K562 (cell line): ENCODE measurements around the gene FBRS.
A peak's percentile ranks its signal among the peaks of the same experiment; 100 is the strongest.

Source experiments
- CHCHD3 ChIP-seq: fragments of 250-450 bp; sonication (Bioruptor Pico); IDR thresholded peaks from 2 replicates; pipeline ENCODE4 v2.1.2; 2022; ENCODE audit warnings: mild to moderate bottlenecking
- CTCF ChIP-seq, 3 experiments: IDR thresholded peaks in 2 of 3; conservative IDR thresholded peaks in 1 of 3; 2 replicates each; pipeline ENCODE4 v1.5.1; 2011 to 2012; ENCODE audit warnings: low read length in 3 of 3, mild to moderate bottlenecking in 3 of 3, control low read depth in 2 of 3, improper control_type of control experiment in 1 of 3, inconsistent platforms in 1 of 3, low read depth in 1 of 3, mixed read lengths in 1 of 3, moderate library complexity in 1 of 3; ENCODE audit not compliant: insufficient read depth in 2 of 3
- ESRRA ChIP-seq: fragments of 450-650 bp; IDR thresholded peaks from 2 replicates; pipeline ENCODE4 v1.6.1; 2014; ENCODE audit warnings: low read depth, mild to moderate bottlenecking, moderate library complexity, borderline replicate concordance
- KAT7 ChIP-seq: sonication (generic); formaldehyde crosslinking; IDR thresholded peaks from 2 replicates; pipeline ENCODE4 v1.8.0; 2022; ENCODE audit warnings: missing genetic modification reagents, mild to moderate bottlenecking, borderline replicate concordance
- NFIX ChIP-seq: fragments of 250-450 bp; sonication (Bioruptor Pico); IDR thresholded peaks from 2 replicates; pipeline ENCODE4 v1.4.0; 2020; ENCODE audit warnings: low read depth, mild to moderate bottlenecking, moderate library complexity
- POLR2A ChIP-seq: fragments of 450-650 bp; conservative IDR thresholded peaks from 2 replicates; pipeline ENCODE4 v1.6.1; 2016
- RCOR1 ChIP-seq, 2 experiments: IDR thresholded peaks; 2 replicates each; pipeline ENCODE4 v1.6.1; 2012; ENCODE audit warnings: low read depth in 2 of 2, low read length in 2 of 2, borderline replicate concordance in 1 of 2, improper control_type of control experiment in 1 of 2
- SMARCA5 ChIP-seq: fragments of 450-650 bp; IDR thresholded peaks from 2 replicates; pipeline ENCODE4 v1.6.1; 2016
- SMC3 ChIP-seq: conservative IDR thresholded peaks from 2 replicates; pipeline ENCODE4 v1.6.1; 2011; ENCODE audit warnings: low read depth, low read length, improper control_type of control experiment; ENCODE audit not compliant: insufficient read depth
- TAF1 ChIP-seq: IDR thresholded peaks from 2 replicates; pipeline ENCODE4 v1.6.1; 2011; ENCODE audit warnings: mild to moderate bottlenecking, low read length, moderate library complexity; ENCODE audit not compliant: insufficient read depth, control insufficient read depth, severe bottlenecking; ENCODE audit errors: extremely low read depth
- ZNF184 ChIP-seq: sonication (generic); formaldehyde crosslinking; IDR thresholded peaks from 2 replicates; pipeline ENCODE4 v1.5.0; 2020; ENCODE audit warnings: missing genetic modification reagents
- ZNF584 ChIP-seq: fragments of 200-800 bp; sonication (Bioruptor generic); IDR thresholded peaks from 2 replicates; pipeline ENCODE4 v1.6.1; 2016; ENCODE audit warnings: low read depth, mild to moderate bottlenecking, missing genetic modification characterization, missing compliant biosample characterization
- TF ChIP-seq, protein P1 (sequence below): sonication (generic); formaldehyde crosslinking; IDR thresholded peaks from 2 replicates; pipeline ENCODE4 v1.8.0; 2023; ENCODE audit warnings: mild to moderate bottlenecking, missing genetic modification reagents

DNA sequence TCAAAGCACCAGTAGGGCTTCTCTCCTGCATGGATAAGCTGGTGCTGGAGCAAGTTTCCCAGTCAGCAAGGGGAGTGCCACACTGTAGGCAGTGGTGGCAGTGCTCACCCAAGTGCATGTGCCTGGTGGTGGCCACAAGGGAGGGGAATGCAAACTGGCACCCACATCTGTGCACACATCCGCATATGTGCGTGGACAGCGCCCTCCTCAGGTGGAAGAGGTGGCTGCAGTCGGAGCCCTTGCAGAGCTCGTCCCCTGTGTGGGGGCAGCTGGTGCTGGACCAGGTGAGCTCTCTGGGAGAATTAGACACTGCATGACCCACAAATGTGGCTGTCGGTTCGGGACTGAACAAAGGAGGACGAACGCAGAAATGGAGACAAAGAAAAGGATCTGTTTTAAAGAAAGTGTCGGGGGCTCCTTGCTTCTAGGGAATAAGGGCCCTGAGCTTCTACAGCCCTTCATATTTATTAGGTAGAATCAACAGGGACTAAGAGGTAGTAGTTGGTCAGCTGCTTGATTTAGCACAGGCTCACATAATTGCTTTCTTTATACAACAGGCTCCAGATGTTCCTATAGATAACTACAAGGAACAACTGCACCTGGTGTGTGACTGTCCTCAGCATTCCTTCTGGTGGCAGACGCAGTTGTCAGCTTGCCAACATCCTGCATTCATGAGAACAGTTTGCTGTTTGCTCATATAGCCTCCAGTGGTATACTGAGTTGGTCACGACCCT is 42.7 kb upstream of the FBRS start:
- TF ChIP-seq POLR2A (no peak), SMC3 (peak; percentile 18; the same call in 1 of the 2 replicates), NFIX (CRISPR knock-in tag) (no peak), KAT7 (CRISPR knock-in tag) (no peak), TAF1 (no peak), ZNF584 (CRISPR knock-in tag) (no peak), ZNF184 (CRISPR knock-in tag) (no peak), CTCF (IDR thresholded peaks at IDR 0.05 in 2 of 3, conservative IDR thresholded peaks at IDR 0.05 in 1 of 3; ENCODE audit: insufficient read depth in 2 of 3, low read depth in 1 of 3, low read length in 3 of 3) (peak; percentile 56 to 75 (median 66)), CHCHD3 (no peak), SMARCA5 (no peak), ESRRA (no peak), RCOR1 (IDR thresholded peaks at IDR 0.05; ENCODE audit: borderline replicate concordance in 1 of 2, low read depth in 2 of 2, low read length in 2 of 2) (no peak)
- TF ChIP-seq, protein P1, sequence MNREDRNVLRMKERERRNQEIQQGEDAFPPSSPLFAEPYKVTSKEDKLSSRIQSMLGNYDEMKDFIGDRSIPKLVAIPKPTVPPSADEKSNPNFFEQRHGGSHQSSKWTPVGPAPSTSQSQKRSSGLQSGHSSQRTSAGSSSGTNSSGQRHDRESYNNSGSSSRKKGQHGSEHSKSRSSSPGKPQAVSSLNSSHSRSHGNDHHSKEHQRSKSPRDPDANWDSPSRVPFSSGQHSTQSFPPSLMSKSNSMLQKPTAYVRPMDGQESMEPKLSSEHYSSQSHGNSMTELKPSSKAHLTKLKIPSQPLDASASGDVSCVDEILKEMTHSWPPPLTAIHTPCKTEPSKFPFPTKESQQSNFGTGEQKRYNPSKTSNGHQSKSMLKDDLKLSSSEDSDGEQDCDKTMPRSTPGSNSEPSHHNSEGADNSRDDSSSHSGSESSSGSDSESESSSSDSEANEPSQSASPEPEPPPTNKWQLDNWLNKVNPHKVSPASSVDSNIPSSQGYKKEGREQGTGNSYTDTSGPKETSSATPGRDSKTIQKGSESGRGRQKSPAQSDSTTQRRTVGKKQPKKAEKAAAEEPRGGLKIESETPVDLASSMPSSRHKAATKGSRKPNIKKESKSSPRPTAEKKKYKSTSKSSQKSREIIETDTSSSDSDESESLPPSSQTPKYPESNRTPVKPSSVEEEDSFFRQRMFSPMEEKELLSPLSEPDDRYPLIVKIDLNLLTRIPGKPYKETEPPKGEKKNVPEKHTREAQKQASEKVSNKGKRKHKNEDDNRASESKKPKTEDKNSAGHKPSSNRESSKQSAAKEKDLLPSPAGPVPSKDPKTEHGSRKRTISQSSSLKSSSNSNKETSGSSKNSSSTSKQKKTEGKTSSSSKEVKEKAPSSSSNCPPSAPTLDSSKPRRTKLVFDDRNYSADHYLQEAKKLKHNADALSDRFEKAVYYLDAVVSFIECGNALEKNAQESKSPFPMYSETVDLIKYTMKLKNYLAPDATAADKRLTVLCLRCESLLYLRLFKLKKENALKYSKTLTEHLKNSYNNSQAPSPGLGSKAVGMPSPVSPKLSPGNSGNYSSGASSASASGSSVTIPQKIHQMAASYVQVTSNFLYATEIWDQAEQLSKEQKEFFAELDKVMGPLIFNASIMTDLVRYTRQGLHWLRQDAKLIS (CRISPR knock-in tag): no peak
